NCI-H2107 treated with DMSO at 0.1 percent for 48 hours (cell line): ENCODE results near the gene KIFC3.
"Not testable (repeated sequence)": the region's sequence is repeated elsewhere in the genome, so short reads cannot be mapped to it uniquely, and the experiment has no call there.

Source experiments
- DNase-seq: peaks from one replicate; lab custom pipeline; 2025; ENCODE audit not compliant: unreplicated experiment; lab: John Stamatoyannopoulos, UW

KIFC3 gene

DNA sequence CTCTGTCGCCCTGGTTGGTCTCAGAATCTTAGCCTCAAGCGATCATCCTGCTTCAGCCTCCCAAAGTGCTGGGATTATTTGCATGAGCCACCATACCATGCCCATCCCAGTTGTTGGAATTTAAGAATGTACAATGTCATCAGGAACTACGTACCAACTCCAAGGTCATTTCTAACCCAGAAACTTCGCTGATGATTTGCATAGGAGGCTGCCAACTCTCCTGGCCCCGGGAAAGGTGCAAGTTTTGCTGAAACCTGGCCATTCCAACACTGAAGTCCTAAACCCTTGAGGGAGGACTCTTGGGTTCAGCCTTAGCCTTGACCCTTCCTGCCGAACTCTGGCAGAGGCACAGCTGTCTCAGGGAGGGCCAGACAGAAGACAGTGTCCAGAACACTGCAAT is 2.9 kb upstream of the KIFC3 start:
- no peak for DNase-seq

DNA sequence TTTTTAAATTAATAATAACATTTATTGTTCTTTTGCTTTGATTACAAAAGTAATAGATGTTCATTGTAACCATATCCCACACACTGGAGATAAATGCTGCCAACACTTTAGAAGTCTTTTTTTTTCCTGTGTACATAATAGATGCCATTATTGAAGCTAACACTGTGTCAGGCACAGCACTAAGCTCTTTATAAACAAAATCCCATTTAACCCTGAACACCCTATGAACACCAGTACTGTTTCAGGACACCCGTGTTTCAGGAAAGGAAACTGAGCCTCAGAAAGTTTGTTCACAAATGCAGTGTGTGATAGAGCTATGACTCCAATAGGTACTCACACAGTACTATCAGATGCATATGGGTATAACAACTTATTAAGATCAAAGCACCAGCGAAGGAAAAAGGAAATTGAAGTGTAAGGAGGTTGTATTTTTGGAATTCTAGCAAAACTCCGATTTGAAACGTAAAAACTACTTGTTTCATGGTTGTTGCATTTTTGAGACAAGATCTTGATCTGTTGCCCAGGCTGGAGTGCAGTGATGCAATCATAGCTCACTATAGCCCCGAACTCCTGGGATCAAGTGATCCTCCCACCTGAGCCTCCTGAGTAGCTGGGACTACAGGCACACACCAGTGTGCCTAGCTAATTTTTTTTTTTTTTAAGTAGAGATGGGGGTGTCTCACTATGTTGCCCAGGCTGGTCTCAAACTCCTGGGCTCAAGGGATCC is 2.0 kb upstream of the KIFC3 start:
- DNase-seq: no peak

DNA sequence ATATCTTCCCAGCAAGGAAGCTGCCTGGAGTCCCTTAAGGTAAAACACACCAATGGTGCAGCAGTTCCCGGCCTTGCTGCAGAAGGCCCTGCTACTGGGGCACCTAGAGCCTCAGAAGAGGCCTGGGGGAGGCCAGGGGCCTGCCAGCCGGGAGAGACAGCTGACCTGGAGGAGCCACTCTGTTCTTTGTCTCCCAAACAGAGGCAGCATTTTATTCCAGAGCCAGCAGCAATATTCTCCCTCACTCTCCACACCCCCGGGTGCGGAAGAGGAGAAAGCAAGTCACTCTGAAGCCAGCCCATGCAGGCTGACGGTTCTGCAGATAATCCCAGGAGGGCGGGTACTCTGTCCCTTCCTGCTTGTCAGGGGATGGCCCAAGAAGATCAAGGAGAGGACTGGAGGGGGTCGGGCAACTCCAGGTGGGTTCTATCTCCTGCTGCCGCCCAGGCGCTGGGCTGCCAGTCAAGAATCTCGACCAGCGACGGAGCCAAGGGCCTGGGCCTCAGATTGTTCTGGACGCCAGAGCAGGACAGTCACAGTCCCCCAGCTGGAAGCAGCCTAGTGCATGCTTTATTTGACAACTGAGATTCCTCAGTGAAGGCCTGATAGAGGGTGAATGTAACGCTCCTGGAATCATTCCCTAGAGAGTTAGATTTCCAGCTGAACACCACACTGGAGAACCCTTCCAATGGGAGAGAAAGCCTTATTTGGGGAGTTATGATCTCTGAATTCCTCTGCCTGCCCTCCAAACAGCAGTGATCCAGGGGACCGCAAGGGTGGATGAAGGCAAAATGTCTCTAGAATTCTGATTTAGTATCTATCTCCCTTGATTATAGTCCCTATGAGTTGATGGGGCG is 1.1 kb upstream of the KIFC3 start:
- no peak for DNase-seq

DNA sequence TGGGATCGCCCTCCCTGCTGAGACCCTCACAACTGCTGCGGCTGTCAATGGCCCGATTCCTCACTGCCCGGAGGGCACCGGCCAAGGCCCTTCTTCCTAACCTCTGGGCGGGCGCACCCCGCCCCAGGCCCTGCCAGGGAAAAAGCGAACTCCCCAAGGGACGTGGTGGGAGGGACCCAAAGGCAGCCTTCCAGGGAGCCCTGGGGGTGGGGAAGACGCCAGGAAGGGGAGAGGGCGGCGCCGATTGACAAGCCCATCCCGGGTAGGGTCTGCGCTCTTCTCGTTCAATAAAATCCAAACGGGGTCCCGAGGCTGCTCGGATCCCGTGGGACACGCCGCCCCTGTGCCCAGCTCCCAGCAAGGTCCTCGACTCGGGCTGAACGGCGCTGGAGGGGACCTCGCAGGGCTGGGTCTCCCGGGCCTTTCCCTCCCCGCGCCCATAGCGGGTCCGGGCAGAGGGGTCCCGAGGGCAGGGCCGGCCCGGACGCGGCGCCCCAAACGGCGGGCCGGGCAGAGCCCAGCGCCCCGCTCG is 416 bp downstream of the KIFC3 start:
- DNase-seq: peak; percentile 36

DNA sequence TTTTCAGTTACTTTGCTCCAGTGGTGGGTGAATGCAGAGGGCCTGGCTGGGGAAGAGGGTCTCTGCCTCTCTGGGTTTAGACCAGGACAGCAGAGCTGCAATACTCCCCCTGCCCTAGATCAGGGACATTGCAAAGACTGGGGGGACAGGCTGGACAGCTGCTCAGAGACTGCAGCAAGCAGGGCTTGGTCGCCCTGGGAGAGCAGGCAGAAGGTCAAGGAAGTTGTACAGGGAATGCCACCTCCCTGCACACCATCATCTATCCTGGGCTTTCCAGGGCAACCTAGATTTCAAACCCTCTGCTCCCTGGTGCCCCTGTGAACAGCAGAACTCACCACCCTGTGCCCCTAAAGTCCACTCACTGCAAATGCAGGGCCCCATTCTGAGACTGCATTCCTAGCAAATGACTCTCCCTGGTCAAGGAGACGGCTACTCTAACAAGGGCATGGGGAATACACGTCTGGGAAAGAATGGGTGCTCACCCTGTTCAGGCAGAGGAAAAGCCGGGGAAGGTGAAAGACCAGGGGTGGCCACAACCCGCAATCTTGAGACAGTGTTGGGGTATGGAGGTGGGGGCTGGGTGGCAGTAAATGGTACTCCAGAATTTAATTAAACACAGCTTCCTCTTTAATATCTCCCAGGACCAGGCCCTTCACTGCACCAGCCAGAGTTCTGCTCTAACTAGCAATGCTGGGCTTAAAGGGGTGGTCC is 1.0 kb downstream of the KIFC3 start:
- no peak for DNase-seq

DNA sequence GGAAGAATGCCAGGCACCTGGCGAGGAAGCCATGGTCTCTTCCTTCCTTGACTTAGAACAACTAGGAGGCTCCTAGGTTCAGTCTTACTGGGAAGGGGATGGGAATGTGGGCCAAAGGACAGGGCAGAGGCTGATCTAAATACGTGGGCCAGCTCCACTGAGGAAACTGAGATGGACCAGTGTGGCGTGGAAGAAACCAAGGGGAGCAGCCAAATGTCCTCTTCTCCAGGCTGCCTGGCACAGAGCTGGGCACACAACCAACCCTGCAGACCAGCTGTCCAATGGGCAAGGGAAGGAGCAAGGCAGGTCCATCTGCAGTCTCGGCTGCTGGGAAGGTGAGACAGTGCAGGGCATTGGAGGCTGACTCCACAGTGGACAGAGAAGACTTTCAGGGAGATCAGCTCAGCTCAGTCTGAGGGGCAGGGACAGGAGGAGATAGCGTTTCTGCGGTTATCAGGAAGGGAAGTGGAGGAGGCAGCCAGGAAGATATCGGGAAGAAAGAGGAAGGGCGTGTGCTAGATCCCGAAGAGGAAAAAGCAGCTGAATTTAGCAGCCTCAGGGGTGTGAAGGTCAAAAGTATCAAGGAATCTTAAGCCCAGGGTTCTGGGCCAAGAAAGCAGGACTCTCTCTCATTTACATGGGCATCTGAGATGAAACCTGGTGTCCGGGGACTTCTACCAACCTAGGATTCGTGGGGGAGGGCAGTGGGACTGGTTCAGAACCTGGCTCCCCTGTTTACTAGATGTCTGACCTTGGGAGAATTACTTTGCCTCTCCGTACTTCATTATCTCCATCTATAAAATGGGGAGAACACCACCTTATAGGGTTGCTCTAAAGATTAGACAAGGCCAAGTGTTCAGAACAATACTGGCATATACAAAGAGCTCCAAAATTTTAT is 1.8 kb downstream of the KIFC3 start:
- no peak for DNase-seq

DNA sequence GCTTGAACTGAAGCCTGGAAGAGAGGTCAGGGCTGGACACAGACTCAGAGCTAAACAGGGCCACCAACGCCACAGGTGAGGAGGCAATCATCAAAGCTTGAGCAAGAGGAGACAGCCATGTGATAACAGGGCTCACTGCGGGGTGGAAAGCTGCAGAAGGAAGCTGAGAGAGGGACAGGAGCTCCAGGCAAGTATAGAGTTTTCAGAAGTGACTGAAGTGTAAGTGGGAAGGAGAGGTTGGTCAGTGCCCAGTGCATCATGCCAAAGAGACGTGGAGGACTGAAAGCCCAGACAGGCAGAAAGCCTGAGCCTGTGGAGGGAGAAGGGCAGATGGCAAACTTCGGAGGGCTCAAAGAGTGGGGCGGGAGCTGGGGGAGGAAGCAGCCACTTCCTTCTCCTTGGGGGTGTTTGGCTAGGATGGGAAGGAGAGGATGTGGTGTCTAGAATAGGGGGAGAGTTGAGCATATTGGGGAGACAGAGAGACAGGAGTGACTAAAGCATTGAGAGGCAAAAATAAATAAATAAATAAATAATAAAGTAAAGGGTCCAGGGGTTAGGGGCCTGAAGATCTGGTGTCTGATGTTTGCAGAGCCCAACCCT is 2.6 kb downstream of the KIFC3 start:
- peak; percentile 17 for DNase-seq

DNA sequence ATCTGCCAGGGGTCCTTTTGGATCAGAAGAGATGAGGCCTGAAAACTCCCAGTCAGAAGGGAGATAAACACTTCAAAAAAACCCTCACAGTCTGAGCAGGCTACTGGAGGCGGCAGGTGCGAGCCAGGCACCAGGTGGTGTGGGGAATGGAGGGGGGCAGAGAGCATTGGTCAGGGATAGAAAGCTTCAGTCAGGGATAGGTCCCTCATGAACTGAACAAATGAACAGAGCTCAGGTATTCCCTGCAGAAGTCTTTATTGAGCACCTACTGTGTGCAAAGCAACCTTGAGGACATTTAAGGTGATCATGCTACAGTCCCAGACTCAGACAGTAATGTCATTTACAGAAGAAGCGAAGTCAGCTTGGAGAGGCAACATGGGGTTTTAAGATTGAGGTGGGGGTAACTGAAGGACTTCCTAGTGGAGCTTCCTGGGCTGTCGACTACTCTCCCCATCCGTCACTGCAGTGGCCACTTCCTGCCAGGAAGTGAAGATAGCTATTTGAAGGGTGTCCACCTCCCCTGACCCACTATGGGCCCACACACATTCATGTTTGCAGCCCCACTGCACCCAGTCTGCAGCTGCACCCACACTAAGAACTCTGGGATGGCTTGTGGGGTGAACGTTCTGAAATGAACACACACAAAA is 3.2 kb downstream of the KIFC3 start:
- peak; percentile 91 for DNase-seq

DNA sequence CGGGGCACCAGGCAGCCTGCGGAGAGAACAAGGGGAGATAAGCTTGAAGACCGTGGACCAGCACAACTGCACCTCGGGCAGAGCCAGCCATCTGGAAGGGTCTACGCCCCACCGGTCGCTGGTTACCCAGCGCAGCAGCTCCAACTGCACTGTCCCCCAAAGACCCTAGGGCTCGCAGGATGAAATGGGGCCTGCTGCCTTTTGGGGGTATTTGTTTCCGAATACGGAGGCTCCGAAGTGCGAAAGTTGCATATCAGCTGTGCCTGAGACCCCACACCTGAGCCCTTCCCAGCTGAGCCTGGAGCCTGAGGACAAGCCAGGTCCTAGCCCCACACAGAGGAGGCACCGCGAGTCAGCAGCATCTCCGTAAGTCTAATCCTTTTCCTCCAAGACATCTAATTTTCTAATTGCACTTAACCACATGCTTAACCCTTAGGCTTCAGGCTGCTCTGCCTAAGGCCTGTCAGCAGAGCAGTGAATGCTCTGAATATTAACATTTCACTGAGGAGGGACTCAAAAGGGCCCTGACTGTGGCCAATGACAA is 4.0 kb downstream of the KIFC3 start:
- no peak for DNase-seq

DNA sequence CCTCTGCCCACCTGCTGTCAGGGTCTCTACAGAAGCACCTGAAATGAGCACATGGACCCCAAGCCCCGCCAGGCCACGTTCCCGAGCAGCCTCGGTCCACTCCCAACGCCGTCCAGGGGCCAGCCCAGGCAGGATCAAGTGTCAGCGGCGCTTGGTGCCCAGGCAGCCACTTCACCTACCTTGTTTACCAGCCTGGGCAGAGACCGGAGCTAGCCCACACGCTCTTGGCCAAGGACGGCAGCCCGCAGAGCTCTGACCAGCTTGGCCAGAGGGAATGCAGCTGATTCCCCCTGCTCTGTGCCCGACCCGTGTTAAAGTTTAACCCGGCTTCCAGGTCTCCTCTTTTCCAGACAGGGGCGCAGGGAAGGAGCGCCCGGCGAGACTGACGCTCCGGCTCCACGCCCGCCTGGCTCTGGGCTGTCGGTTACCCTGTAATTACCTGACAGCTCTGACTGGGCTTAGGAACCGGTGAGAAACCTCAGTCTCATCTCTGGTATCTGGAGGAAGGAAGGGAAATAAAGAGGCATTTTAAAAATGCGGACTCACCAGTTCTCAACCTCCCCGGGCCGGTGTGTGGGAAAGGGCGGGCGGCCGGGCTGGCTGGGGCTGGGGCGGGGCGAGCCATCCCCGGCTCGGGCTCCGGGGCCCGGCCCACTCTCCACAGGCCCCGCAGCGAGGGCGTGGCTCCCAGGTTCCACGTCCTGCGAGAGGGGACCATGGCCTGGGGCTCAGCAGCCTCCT is 4.6 kb downstream of the KIFC3 start:
- DNase-seq: no peak

DNA sequence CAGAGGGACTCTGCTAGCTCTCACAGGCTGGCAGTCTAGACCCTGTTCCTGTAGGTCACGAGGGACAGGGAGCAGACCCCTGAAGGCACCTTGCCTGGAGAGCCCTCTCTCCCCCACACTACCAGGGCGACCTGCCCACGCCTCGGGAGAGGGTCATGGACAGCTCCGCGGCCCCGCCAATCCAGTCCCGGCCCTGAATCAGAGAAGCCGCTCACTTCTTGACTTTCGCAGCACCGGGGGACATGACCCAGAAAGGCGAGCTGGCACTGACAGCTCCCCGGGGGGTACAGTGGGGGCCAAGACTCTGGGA is 5.1 kb downstream of the KIFC3 start:
- DNase-seq: no peak

DNA sequence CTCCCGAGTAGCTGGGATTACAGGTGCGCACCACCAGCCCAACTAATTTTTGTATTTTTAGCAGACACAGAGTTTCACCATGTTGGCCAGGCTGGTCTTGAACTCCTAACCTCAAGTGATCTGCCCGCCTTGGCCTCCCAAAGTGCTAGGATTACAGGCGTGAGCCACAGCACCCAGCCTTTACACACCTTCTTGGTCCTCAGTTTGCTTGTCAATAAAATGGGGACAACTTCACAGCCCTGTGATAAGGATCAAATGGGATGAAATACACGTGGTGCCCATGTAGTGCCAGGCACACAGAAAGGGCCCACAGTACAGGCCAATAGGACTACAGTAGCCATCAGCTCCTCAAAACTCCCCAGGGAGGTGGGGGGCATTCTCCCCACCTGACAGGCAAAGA is 6.3 kb downstream of the KIFC3 start:
- not testable (repeated sequence) for DNase-seq

DNA sequence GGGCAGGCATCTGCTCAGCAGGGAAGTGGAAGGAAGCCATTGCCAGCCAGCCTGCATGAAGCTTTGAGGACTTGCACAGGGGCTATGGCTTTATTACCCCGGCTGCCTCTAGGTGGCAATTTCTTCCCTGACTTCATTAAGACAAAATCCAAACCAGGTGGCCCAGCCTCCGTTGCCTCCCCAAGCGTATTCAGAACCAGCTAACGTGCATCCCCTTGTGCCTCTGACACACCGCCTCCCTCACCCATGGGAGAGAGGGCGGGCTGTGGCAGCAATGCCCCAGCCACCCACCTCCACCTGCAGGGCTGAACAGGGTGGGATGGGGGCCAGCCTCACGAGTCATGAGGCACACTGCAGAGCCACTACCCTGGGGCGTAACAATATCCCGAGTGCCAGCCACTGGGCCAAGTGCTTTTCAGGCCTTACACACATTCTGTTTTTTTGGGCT is 6.8 kb downstream of the KIFC3 start:
- peak; percentile 86 for DNase-seq

DNA sequence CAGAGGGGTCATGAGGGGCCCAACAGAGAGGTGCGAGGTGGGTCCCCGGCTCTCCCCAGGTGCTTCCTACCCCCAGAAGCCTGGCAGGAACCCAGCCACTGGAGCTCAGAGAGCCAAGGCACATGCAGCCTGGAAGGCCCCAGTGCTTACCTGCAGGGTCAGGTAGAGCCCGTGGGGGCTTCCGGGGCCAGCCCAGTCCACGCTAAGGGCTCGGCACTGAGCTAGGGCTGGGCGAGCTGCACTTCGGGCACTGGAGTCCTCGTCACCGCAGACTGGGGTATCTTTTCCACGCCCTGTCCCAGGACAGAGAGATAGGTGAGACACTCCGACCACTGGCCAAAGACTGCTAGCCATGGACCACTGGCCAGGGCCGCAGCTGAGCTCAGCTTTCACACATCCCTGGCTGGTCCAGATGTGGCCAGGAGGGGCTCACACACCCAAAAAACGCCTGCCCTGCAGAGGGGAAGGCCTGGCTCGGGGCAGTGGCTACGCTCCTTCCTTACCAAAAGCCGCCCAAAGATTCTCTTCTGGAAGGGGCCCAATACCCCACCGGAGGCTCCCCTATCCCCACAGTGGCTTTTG is 7.4 kb downstream of the KIFC3 start:
- DNase-seq: no peak

DNA sequence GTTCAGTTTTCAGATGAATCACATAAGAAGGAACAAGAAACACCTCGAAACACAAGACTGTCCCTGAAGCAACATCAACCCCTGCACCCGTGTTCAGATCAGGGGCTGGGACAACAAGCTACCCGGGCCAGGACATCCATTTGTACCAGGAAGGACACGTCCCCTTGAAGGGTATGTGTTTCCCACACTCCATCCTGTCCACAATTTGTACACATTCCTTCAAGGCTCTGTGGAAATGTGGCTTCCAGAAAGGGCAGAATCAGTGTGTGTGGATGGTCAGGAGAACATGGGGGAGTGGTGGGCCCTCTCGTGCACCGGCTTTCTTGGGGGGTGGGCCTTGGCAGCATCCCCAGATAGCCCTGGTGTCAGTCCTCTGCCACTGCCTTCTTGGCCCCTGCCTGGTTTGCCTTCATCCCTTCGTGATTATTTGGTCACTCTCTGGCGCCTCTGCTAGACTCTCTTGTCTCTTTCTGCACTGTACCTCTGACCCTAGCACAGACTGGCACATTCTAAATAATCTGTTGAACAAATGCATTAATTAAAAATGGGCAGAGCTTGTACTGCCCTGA is 10.3 kb downstream of the KIFC3 start:
- no peak for DNase-seq

DNA sequence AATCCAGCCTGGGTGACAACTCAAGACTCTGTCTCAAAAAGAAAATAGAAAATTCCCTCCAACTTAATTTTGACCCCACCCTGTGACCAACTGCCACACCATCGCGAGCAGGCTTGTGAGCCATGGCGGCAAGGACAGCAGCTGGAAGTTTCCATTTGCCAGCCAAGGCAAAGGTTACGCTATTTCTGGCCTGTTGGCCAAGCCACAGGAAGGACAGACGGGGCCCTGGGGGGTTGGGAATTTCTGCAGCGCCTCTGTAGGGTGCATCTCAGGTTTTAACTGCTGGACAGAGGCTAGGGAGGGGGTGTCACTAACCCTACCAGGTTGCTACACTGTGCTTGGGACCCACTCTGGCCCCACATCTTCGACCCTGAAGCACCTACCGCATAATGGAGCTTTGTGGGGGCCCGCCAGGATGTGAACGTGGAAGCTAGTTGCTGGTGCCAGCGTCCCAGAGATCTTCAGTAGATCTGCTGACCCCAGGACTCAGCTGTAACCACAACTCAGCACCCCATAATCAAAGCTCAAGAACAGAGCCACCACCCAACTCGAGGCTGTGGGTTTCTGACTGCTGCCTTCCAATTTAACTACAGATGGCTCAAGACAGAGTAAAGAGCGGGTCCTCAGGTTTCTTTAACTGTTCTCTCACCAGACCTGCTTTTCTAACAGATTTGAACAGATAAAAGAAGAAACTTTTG is 10.9 kb downstream of the KIFC3 start:
- no peak for DNase-seq

DNA sequence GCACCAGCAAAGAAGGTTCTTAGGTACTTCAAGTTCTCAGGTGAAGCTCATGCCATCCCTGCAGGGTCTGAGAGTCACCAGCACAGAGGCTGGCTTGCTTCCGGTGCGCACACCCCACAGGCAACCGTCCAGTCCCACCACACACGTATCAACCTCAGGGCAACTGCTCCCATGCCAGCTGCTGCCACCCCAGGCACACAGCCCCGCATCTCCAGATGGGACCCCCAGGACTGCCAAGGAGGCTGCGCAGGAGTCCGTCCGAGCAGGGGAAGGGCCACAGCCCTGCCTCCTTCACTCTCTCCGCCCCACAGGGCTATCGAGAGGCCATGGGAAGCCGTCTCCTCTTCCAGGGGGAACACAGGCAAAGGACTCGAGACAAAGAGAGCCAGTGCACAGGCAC is 13.3 kb downstream of the KIFC3 start:
- no peak for DNase-seq
